HepG2 (cell line): ENCODE results near the gene ST3GAL4. TPM values are rescaled to one million over a fixed set of nuclear protein-coding genes. Genes with fewer than 3 reads are reported as not detected.

Source experiments
- CREM ChIP-seq, 2 experiments: sonication (generic) in 1 of 2; formaldehyde crosslinking in 1 of 2; IDR thresholded peaks; 2 replicates each; pipeline versions ENCODE4 v1.4.0 to v1.6.1; 2016 to 2020; ENCODE audit warnings: antibody characterized with exemption in 1 of 2, mild to moderate bottlenecking in 1 of 2, missing genetic modification reagents in 1 of 2
- DNMT1 ChIP-seq: sonication (generic); formaldehyde crosslinking; IDR thresholded peaks from 2 replicates; pipeline ENCODE4 v1.5.1; 2020; ENCODE audit warnings: mild to moderate bottlenecking, missing genetic modification reagents
- NR1H2 ChIP-seq: sonication (generic); formaldehyde crosslinking; IDR thresholded peaks from 2 replicates; pipeline ENCODE4 v1.8.1; 2022; ENCODE audit warnings: low read depth, missing genetic modification reagents, borderline replicate concordance
- PHB2 ChIP-seq: fragments of 450-650 bp; IDR thresholded peaks from 2 replicates; pipeline ENCODE4 v1.6.1; 2018; ENCODE audit not compliant: partially characterized antibody
- SOX13 ChIP-seq, 3 experiments: fragments of 450-650 bp in 1 of 3; sonication (generic) in 1 of 3; formaldehyde crosslinking in 1 of 3; IDR thresholded peaks in 2 of 3; conservative IDR thresholded peaks in 1 of 3; 2 replicates each; pipeline versions ENCODE4 v1.5.0 to v1.6.1; 2016 to 2020; ENCODE audit warnings: antibody characterized with exemption in 1 of 3, mild to moderate bottlenecking in 1 of 3, missing compliant biosample characterization in 1 of 3, missing genetic modification reagents in 1 of 3, moderate library complexity in 1 of 3
- SOX6 ChIP-seq, 2 experiments: fragments of 450-650 bp in 1 of 2; sonication (generic) in 1 of 2; formaldehyde crosslinking in 1 of 2; IDR thresholded peaks; 2 replicates each; pipeline versions ENCODE4 v1.4.0 to v1.6.1; 2017 to 2020; ENCODE audit warnings: antibody characterized with exemption in 1 of 2, mild to moderate bottlenecking in 1 of 2, missing genetic modification reagents in 1 of 2
- ZNF33B ChIP-seq: sonication (generic); formaldehyde crosslinking; IDR thresholded peaks from 2 replicates; pipeline ENCODE4 v1.5.1; 2020; ENCODE audit warnings: mild to moderate bottlenecking, missing genetic modification reagents
- ZNF773 ChIP-seq: sonication (generic); formaldehyde crosslinking; IDR thresholded peaks from 2 replicates; pipeline ENCODE4 v1.4.0; 2020; ENCODE audit warnings: missing genetic modification reagents, borderline replicate concordance
- ZNF781 ChIP-seq: sonication (generic); formaldehyde crosslinking; IDR thresholded peaks from 2 replicates; pipeline ENCODE4 v1.5.1; 2020; ENCODE audit warnings: borderline replicate concordance, mild to moderate bottlenecking, missing genetic modification reagents; ENCODE audit errors: not compliant biosample characterization
- polyA plus RNA-seq, 8 experiments: library from polyadenylated mRNA; depleted of rRNA in 3 of 8; stranded (reverse) in 7 of 8; unstranded in 1 of 8; fragments of >200 nt; fragmentation: Illumina TruSeq in 4 of 8; extraction: Trizol in 4 of 8; gene quantifications; 2 replicates each; pipeline versions ENCODE4 v1.2.1 to v1.2.3, GENCODE V29; 2011 to 2016; ENCODE audit warnings: low read depth in 4 of 8, missing spikeins in 1 of 8, mixed read lengths in 1 of 8; ENCODE audit not compliant: insufficient read depth in 1 of 8
- total RNA-seq, 5 experiments: library from RNA; depleted of rRNA; stranded (reverse); fragments of >200 nt; fragmentation: Illumina TruSeq; extraction: Trizol; gene quantifications; 2 replicates each; pipeline ENCODE4 v1.2.3, GENCODE V29; 2016; ENCODE audit warnings: low read depth in 1 of 5
- TF ChIP-seq, protein P1 (sequence below): sonication (generic); formaldehyde crosslinking; IDR thresholded peaks from 2 replicates; pipeline ENCODE4 v1.4.0; 2020; ENCODE audit warnings: mild to moderate bottlenecking, missing genetic modification reagents
- TF ChIP-seq, protein P2 (sequence below): IDR thresholded peaks from 2 replicates; pipeline ENCODE4 v1.6.1; 2018; ENCODE audit warnings: missing genetic modification reagents, mild to moderate bottlenecking, missing compliant biosample characterization
- TF ChIP-seq, protein P3 (sequence below): sonication (generic); formaldehyde crosslinking; IDR thresholded peaks from 2 replicates; pipeline ENCODE4 v1.9.0; 2021; ENCODE audit warnings: missing genetic modification reagents, borderline replicate concordance

Gene ST3GAL4
- total and polyA plus RNA-seq, 2 of the 13 experiments (the other 11 are each of a cell fraction or from before 2014, with no cell fraction given), result 9.1 to 13.3 TPM

DNA sequence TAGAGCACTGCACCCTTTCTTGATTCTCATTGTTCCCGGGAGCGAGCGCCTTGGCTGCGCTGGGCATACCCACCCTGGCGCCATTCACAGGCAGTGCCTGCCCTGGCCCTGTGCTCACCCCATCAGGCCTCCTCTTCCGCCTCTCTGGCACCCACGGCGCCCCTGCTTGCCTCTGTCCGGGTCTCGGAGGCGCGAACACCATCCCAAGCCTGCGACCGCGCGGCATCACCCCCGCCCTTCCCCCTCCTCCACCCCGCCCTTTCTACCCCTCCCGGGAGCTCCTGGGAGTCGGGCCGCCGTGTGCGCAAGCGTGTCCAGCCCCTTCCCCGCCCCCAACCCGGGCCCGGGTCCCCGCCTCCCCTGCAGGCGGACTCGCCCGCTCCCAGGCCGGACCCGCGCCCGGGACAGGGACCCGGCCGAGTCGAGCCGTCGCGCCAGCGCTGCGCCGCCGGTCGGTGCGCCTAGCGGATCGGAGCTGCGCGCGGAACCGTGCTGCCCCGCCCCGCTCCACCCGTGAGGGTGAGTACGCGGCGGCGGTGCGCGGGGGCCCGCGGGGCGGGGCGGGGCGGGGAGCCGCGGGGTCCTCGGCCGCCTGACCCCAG lies at the start of gene ST3GAL4 (continued):
- TF ChIP-seq, protein P1, sequence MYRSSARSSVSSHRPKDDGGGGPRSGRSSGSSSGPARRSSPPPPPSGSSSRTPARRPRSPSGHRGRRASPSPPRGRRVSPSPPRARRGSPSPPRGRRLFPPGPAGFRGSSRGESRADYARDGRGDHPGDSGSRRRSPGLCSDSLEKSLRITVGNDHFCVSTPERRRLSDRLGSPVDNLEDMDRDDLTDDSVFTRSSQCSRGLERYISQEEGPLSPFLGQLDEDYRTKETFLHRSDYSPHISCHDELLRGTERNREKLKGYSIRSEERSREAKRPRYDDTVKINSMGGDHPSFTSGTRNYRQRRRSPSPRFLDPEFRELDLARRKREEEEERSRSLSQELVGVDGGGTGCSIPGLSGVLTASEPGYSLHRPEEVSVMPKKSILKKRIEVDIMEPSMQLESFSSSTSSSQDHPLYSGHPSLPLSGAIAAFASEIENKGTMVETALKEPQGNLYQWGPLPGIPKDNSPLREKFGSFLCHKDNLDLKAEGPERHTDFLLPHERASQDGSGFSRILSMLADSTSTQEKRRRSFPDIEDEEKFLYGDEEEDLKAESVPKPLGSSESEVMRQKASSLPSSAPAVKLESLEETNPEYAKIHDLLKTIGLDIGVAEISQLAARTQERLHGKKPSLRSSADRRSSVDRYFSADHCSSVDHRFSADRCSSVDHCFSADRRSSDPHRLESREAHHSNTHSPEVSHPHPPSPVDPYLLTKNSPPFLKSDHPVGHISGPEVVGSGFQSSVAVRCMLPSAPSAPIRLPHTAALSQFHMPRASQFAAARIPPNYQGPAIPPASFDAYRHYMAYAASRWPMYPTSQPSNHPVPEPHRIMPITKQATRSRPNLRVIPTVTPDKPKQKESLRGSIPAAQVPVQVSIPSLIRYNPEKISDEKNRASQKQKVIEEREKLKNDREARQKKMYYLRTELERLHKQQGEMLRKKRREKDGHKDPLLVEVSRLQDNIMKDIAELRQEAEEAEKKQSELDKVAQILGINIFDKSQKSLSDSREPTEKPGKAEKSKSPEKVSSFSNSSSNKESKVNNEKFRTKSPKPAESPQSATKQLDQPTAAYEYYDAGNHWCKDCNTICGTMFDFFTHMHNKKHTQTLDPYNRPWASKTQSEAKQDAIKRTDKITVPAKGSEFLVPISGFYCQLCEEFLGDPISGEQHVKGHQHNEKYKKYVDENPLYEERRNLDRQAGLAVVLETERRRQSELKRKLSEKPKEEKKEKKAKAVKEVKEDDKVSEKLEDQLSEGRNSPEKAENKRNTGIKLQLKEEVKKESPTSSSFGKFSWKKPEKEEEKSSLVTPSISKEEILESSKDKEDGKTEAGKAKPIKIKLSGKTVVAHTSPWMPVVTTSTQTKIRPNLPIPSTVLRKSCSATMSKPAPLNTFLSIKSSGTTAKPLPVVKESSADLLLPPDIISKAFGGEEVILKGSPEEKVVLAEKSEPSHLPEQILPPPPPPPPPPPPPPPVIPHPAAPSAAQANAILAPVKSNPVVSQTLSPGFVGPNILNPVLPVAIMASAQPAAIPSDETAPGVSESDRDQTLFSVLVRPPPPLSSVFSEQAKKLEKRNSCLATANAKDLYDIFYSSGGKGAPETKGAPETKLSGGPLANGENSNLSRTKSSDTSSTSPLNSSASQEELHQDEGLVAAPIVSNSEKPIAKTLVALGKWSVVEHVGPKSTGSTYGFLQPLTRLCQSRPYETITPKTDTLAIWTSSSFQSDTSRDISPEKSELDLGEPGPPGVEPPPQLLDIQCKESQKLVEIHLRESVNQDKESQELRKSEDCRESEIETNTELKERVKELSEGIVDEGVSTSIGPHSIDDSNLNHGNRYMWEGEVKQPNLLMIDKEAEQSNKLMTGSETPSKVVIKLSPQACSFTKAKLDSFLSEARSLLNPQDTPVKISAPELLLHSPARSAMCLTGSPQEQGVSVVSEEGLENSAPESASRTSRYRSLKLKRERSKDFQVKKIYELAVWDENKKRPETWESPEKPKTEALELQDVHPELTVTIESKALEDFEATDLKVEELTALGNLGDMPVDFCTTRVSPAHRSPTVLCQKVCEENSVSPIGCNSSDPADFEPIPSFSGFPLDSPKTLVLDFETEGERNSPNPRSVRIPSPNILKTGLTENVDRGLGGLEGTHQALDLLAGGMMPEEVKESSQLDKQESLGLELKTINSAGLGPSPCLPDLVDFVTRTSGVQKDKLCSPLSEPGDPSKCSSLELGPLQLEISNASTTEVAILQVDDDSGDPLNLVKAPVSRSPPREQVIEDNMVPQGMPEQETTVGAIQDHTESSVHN (CRISPR knock-in tag), result no peak
- TF ChIP-seq ZNF781 (CRISPR knock-in tag) (no peak), SOX6 (IDR thresholded peaks at IDR 0.05) (no peak), SOX6 (CRISPR knock-in tag; IDR thresholded peaks at IDR 0.05) (no peak), DNMT1 (CRISPR knock-in tag) (no peak), ZNF33B (no peak), NR1H2 (CRISPR knock-in tag) (no peak), ZNF773 (CRISPR knock-in tag) (no peak), SOX13 (IDR thresholded peaks at IDR 0.05) (no peak), SOX13 (CRISPR knock-in tag; conservative IDR thresholded peaks at IDR 0.05 in 1 of 2, IDR thresholded peaks at IDR 0.05 in 1 of 2) (no peak), PHB2 (no peak), CREM (IDR thresholded peaks at IDR 0.05) (no peak), CREM (CRISPR knock-in tag; IDR thresholded peaks at IDR 0.05) (no peak)
- TF ChIP-seq, protein P2, sequence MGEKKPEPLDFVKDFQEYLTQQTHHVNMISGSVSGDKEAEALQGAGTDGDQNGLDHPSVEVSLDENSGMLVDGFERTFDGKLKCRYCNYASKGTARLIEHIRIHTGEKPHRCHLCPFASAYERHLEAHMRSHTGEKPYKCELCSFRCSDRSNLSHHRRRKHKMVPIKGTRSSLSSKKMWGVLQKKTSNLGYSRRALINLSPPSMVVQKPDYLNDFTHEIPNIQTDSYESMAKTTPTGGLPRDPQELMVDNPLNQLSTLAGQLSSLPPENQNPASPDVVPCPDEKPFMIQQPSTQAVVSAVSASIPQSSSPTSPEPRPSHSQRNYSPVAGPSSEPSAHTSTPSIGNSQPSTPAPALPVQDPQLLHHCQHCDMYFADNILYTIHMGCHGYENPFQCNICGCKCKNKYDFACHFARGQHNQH (CRISPR knock-in tag), result 0 out of 2 replicates have a peak, but pooled peaks have one; percentile 13
- TF ChIP-seq, protein P3, sequence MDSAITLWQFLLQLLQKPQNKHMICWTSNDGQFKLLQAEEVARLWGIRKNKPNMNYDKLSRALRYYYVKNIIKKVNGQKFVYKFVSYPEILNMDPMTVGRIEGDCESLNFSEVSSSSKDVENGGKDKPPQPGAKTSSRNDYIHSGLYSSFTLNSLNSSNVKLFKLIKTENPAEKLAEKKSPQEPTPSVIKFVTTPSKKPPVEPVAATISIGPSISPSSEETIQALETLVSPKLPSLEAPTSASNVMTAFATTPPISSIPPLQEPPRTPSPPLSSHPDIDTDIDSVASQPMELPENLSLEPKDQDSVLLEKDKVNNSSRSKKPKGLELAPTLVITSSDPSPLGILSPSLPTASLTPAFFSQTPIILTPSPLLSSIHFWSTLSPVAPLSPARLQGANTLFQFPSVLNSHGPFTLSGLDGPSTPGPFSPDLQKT (CRISPR knock-in tag), result no peak
